Hypothalamus (tissue), 51 donors: ENCODE results near the gene THADA.
A peak's percentile ranks its signal among the peaks of the same experiment; 100 is the strongest.

Experiments used
- DNase-seq, 51 donors: peaks; one replicate each; lab custom pipeline; 2025; lab: John Stamatoyannopoulos, UW

Gene THADA

DNA sequence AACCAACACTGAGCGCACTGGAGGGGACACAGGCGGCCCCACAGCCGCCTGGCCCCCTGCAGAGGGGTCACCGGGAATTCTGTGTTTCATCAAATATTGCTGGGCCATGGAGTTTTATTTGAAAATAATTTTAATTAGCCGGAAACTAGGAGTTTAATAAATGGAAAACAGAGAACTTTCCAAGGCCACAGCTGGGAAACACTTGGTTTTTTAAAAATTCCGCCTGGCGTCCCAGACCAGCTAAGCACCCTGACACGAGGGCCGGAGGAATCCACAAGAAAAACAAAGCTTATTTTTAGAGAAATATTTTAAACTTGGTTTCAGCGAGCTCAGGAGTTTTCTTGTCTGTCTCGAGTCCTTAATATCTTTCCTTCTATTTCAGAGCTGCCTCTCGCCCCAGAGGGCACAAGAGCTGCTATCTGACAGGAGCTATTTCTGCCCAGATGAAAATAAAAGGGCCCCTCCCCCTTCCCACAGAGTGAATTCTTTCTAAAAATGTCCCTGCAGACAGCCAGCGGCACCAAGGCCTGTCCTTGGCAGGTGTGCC lies 377.6 kb downstream of the THADA start:
- DNase-seq: peak in 2 of 51 donors; percentile 33 to 42

GRCh38 chr2:43217228-43218154 lies 378.3 kb downstream of the THADA start:
- peak in 1 of 51 donors; percentile 5 for DNase-seq

DNA sequence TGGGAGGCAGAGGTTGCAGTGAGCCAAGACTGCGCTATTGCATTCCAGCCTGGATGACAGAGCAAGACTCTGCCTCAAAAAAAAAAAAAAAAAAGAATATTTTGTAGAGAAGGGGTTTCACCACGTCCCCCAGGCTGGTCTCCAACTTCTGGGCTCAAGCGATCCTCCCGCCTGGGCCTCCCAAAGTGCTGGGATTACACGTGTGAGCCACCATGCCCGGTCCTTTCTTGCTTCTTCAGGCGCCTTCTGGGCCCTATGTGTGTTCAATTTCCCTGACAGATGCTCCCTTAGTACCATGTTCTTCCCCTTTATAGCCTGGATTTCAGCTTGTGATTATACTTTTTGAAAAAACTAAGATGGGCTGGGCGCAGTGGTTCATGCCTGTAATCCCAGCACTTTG lies 379.2 kb downstream of the THADA start:
- DNase-seq: no peak

- no peak for DNase-seq
Observed at GRCh38 chr2:43215673-43216255, 380.1 kb downstream of the THADA start.

GRCh38 chr2:43214253-43214652 lies 381.6 kb downstream of the THADA start:
- DNase-seq: no peak

- DNase-seq: peak in 18 of 51 donors; percentile 9 to 48 (median 20)
Observed at GRCh38 chr2:43212931-43213330, 382.9 kb downstream of the THADA start.

DNA sequence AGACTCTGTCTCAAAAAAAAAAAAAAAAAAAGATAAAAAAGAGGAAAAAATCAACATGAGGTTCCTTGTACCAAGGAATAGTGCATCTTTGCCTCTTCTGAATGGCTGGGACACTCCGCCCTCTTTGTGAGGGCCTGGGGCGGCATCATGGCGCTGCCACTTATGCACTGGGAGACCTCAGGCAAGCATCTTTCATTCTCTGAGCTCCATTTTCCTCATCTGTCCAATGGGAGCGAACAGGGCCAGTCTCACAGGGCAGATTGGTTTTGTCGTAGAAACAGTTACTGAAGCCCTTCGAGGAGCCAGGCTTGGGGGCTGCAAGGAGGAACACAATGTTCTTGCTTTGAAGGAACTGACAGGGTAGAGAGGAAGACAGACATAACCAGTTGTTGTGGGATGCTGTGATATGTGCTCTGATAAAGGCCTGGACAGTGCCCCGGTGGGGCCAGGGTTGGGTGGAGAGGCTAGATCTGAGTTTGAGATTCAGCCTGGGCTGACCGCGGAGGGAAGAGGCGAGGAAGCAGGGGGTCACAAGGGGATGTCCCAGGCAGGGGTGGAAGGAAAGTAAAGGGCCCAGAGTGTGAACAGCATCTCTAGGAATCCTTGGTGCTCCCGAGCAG lies 383.5 kb downstream of the THADA start:
- no peak for DNase-seq

DNA sequence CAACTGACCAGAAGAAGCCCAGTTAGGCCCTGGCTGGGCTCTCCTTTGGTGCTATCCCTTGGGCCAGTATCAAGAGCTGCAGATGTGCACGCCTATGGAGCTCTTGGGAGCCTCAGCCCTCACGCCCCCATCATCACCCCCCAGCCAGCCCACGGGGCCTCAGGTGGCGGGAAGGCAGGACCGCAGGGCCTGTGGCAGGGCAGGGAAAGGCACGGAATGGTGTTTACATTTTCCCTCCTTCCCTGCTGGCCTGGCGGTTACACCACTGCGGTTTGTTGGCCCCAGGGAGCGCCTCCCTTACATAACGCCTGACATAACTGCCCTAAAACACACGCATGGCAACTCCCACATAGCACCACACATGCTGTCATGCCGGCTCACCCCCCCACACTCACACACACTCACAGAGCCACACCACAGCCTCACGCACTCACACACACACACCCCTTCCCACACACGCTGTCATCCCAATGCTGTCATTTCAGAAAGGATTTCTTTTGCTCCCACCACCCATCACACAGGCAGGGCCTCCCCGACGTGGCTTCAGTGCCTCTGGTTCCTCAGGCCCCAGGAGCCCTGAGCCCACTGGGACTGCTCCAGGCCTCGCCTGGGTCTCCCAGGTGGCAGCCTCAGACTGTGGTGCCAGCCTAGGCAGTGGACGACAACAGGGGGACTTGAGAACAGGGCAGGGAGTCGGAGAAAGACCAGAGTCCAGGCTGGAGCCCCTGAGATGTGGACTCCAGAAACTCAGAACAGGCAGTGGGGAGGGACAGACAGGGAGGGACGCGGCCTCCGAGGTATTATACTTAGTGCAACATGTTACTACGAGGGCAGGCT lies 385.2 kb downstream of the THADA start:
- DNase-seq: peak in 3 of 51 donors; percentile 12 to 31 (median 24)

GRCh38 chr2:43210125-43210466 lies 385.7 kb downstream of the THADA start:
- no peak for DNase-seq

DNA sequence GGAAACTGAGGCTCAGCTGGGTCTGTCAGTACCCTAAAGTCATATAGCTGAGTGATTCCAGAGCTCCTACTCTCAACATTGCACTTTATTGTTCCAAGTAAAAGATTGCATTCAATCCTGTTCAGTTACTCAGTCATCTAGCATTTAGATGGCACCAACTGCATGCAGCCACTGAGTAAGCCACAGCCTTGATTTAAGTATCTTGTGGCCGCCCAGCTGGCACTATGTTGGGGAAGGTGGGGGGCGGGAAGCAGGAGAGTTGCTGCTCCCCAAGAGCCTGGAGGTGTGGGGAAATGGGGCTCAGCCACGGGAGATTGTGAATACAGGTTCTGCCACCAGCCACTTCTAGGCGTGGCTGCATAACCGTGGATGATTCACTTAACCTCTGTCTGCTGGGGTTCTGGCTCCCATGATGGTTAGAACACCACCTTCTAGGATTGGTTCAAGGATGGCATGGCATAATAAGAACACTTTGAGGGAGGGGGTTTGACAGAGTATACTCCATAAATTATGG lies 386.6 kb downstream of the THADA start:
- no peak for DNase-seq

DNA sequence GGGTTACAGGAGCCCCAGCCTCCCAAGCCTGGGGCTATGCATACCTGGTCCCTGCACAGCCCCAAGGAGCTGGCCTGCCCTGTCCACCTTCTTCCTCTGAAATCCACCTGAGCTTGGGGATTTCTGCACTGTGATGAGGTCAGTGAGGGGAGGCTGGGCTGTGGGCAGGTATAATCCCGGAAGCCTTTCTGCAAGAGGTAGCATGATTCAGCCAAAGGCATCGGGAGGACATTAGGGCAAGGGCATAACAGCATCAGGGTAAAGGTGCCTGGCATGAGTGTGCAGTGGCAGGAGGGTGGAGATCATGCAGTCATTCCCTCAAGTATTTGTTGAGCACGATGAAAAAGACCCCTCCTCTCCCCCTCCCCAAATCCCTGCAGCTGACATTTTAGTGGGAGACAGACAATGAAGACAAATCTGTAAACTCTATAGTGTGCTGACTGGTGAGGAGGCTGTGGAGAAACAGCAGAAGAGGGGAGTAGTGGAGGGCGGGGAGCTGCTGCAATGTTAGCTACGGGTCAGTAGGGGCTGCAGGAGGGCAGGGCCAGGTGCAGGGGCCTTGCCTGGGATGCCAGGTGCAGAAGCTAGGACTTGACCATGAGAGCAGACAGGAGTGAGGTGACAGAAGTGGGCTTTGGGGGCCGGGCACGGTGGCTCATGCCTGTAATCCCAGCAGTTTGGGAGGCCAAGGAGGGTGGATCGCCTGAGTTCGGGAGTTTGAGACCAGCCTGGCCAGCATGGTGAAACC lies 388.1 kb downstream of the THADA start:
- no peak for DNase-seq

DNA sequence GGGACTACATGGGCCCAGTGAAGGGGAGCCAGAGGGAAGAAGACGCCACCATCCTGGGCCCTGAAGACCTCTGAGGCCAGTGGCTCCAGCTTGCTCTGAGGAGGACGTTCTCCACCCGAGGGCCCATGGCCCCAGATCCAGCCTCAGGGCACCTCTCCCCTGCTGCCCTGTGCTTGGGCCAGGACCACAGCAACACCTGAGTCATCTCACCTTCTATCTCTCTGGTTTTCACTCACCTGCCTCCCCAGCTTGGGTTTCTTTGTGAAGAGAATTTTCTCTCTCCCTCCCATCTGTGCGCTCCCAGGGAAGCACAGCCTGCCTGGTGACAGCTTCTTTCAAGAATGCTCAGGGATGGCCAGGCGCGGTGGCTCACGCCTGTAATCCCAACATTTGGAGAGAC lies 389.2 kb downstream of the THADA start:
- no peak for DNase-seq

- no peak for DNase-seq
Observed at GRCh38 chr2:43203373-43203772, 392.5 kb downstream of the THADA start.

DNA sequence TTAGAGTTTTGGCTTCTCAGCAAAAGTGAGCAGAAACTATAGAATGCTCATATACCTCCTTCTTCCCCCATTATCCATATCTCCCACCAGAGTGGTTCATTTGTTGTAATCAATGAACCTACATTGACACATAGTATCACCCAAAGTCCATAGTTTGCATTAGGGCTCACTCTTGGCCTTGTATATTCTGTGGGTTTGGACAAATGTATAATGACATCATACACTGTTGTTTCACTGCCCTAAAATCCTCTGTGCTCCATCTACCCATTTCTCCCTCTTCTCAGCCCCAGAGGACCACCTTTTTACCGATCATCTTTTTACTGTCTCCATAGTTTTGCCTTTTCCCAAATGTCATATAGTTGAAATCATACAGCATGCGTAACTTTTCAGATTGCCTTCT lies 393.5 kb downstream of the THADA start:
- no peak for DNase-seq

- no peak for DNase-seq
Observed at GRCh38 chr2:43201497-43201896, 394.3 kb downstream of the THADA start.

DNA sequence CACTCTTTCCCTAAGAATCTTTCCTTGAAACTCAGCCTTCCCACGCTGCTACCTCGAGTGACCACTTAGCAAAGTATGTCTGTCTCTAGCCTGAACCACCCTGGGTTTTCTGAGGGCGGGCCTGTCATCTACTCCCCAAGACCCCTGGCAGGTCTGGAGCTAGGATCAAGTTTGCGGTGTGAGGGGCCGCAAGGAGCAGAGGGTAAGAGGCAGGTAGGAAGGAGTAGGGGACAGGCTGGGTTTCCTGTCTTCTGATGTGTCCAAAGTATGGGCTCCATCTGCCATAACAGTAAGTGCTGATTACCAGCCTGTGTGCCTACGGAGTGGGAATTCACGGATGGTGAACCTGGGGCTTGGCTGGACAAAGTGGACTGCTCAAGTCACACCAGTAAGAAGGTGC lies 394.8 kb downstream of the THADA start:
- DNase-seq: no peak

GRCh38 chr2:43199492-43200488 lies 396.0 kb downstream of the THADA start:
- no peak for DNase-seq

DNA sequence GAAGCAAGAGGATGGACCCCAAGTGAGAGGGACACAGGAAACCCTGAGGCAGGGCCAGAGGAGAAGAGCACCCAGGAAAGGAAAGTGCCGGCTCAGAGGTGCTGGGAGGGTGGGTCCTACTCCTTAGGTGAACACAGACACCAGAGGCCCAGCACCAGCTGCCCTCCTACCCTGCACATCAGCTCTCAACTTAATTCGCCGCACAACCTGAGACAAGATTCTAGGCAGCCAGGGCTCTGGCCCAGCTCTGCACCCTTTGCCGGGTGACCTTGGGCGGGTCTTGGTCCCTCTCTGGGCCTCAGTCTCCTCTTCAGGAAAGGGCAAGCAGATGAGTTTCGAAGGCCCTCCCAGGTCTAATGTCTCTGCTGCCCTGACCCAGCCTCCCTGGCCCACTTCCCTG lies 397.6 kb downstream of the THADA start:
- no peak for DNase-seq

GRCh38 chr2:43197588-43197896 lies 398.3 kb downstream of the THADA start:
- DNase-seq: no peak
